H1 (cell line): ENCODE results near the gene NCAPG. TPM values are rescaled to one million over a fixed set of nuclear protein-coding genes. Genes with fewer than 3 reads are reported as not detected.

Source experiments
- BCL11A ChIP-seq, 2 experiments: IDR thresholded peaks; one replicate each; pipeline ENCODE4 v1.6.1; 2011; ENCODE audit warnings: low read depth in 2 of 2, low read length in 2 of 2, mild to moderate bottlenecking in 2 of 2
- CEBPB ChIP-seq: IDR thresholded peaks from 2 replicates; pipeline ENCODE4 v1.6.1; 2012; ENCODE audit warnings: low read depth, low read length
- SIRT6 ChIP-seq: IDR thresholded peaks from one replicate; pipeline ENCODE4 v1.7.1; 2012; ENCODE audit warnings: low read length, inconsistent platforms
- SP2 ChIP-seq: IDR thresholded peaks from 2 replicates; pipeline ENCODE4 v1.6.1; 2012; ENCODE audit warnings: mild to moderate bottlenecking, low read length, inconsistent platforms
- polyA plus RNA-seq, 7 experiments: library from polyadenylated mRNA; depleted of rRNA in 3 of 7; stranded (reverse) in 5 of 7; unstranded in 2 of 7; fragments of >200 nt in 5 of 7; fragments of 200-250 nt in 2 of 7; gene quantifications; 1 replicate in 5 of 7; 2 replicates in 1 of 7; 4 replicates in 1 of 7; pipeline versions ENCODE4 v1.2.1 to v1.2.3, GENCODE V29; 2011 to 2013; ENCODE audit warnings: missing spikeins in 2 of 7, mixed read lengths in 2 of 7
- total RNA-seq: library from RNA; stranded (reverse); fragmentation: NEBNext Ultra II Directional; extraction: Animal tissue kit (Norgen Biotek cat#: 25700); gene quantifications from 2 replicates; pipeline ENCODE4 v1.2.1, GENCODE V29; 2021

The NCAPG gene
- total and polyA plus RNA-seq, 2 of the 8 experiments (the other 6 are each of a cell fraction or from before 2014, with no cell fraction given) = 12.9 to 52.3 TPM

GRCh38 chr4:17769406-17770174 is 41.2 kb upstream of the NCAPG start (continued):
- TF ChIP-seq BCL11A (IDR thresholded peaks at IDR 0.05; ENCODE audit: low read depth in 2 of 2, low read length in 2 of 2) (no peak), SIRT6 (no peak), CEBPB (no peak), SP2 (no peak)
